ENCODE results near the gene MYO3B.

DNA sequence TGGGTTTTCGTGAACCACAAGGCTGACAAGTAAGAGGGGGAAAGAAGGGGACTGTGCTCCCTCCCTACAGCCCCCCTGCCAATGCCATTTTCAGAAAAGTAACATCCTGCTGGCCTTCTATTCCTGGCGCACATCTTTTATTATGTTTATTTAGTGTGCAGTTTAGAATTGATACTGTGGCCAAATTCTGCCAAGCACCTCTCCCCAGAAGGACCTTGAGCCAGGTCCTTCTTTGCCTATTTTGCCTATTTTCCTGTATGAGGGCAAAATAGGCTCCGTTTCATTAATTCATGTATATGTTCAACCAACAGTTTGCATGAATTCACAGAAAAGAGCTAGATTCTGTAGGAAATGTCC lies 136.0 kb downstream of the MYO3B start:
- TF ChIP-seq, protein P1, sequence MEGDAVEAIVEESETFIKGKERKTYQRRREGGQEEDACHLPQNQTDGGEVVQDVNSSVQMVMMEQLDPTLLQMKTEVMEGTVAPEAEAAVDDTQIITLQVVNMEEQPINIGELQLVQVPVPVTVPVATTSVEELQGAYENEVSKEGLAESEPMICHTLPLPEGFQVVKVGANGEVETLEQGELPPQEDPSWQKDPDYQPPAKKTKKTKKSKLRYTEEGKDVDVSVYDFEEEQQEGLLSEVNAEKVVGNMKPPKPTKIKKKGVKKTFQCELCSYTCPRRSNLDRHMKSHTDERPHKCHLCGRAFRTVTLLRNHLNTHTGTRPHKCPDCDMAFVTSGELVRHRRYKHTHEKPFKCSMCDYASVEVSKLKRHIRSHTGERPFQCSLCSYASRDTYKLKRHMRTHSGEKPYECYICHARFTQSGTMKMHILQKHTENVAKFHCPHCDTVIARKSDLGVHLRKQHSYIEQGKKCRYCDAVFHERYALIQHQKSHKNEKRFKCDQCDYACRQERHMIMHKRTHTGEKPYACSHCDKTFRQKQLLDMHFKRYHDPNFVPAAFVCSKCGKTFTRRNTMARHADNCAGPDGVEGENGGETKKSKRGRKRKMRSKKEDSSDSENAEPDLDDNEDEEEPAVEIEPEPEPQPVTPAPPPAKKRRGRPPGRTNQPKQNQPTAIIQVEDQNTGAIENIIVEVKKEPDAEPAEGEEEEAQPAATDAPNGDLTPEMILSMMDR (IDR thresholded peaks at IDR 0.05), result no peak
- no peak for TF ChIP-seq EP300 (IDR thresholded peaks at IDR 0.05)

Data from sigmoid colon (tissue), 4 donors.